ENCODE data around the gene MRTFA.
A peak's percentile ranks its signal among the peaks of the same experiment; 100 is the strongest.

Gene MRTFA

GRCh38 chr22:40374567-40374966 lies 262.0 kb downstream of the MRTFA start:
- no peak overlapping the region for H3K9ac ChIP-seq (ENCODE audit: low read length)
- H2AFZ ChIP-seq (ENCODE audit: low read depth, low read length, severe bottlenecking): no peak overlapping the region
- peak overlapping the region; percentile 44 for H3K27ac ChIP-seq (ENCODE audit: low read depth, low read length)
- H3K4me2 ChIP-seq (ENCODE audit: low read depth, low read length, poor library complexity, severe bottlenecking): peak overlapping the region; percentile 59
- no peaks in the 10 kb centered on the region for H3K9me2 ChIP-seq (replicated peaks; ENCODE audit: insufficient read depth, low read length)
- no peak for TF ChIP-seq EZH2phosphoT487 (conservative IDR thresholded peaks at IDR 0.05; ENCODE audit: low read length)
- TF ChIP-seq, protein P1, sequence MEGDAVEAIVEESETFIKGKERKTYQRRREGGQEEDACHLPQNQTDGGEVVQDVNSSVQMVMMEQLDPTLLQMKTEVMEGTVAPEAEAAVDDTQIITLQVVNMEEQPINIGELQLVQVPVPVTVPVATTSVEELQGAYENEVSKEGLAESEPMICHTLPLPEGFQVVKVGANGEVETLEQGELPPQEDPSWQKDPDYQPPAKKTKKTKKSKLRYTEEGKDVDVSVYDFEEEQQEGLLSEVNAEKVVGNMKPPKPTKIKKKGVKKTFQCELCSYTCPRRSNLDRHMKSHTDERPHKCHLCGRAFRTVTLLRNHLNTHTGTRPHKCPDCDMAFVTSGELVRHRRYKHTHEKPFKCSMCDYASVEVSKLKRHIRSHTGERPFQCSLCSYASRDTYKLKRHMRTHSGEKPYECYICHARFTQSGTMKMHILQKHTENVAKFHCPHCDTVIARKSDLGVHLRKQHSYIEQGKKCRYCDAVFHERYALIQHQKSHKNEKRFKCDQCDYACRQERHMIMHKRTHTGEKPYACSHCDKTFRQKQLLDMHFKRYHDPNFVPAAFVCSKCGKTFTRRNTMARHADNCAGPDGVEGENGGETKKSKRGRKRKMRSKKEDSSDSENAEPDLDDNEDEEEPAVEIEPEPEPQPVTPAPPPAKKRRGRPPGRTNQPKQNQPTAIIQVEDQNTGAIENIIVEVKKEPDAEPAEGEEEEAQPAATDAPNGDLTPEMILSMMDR (IDR thresholded peaks at IDR 0.05; ENCODE audit: insufficient read depth, low read length, poor library complexity, severe bottlenecking): no peak
- no peaks in the 10 kb centered on the region for H3K27me3 ChIP-seq (ENCODE audit: low read length)
- H3K9me3 ChIP-seq (ENCODE audit: insufficient read depth, low read length): no peaks in the 10 kb centered on the region
- H3F3A ChIP-seq (ENCODE audit: insufficient read depth): peaks cover 34% of the 10 kb centered on the region
- peaks cover 4% of the 10 kb centered on the region; the same call in 1 of the 2 replicates for H3K36me3 ChIP-seq (ENCODE audit: low read length)
- H4K20me1 ChIP-seq (ENCODE audit: low read depth, low read length): no peaks in the 10 kb centered on the region
- H3K79me2 ChIP-seq (ENCODE audit: insufficient read depth, low read length): peaks cover 83% of the 10 kb centered on the region
- H3K4me3 ChIP-seq (ENCODE audit: insufficient read depth, low read length, poor library complexity, severe bottlenecking): no peak overlapping the region

DNA sequence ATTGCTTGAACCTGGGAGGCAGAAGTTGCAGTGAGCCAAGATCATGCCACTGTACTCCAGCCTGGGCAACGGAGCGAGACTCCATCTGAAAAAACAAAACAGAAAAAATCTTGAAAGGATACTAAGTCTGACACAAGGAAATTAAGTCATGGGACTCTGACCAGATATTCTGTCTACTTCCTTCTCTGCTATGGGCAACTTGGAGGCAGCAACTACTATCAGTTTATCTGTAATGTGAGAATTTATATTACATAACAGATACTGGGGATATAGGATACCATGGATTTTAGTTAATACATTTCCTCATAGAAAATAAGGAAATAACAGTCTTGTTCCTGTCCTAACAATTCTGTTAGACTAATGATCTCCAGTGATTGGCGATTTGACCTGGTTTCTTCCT lies 267.7 kb downstream of the MRTFA start:
- H4K20me1 ChIP-seq (ENCODE audit: low read depth, low read length): no peaks in the 10 kb centered on the region
- H3K9ac ChIP-seq (ENCODE audit: low read length): no peak overlapping the region
- peaks cover 29% of the 10 kb centered on the region for H3K79me2 ChIP-seq (ENCODE audit: insufficient read depth, low read length)
- peaks cover 21% of the 10 kb centered on the region for H3K36me3 ChIP-seq (ENCODE audit: low read length)
- no peaks in the 10 kb centered on the region for H3K9me2 ChIP-seq (replicated peaks; ENCODE audit: insufficient read depth, low read length)
- no peak overlapping the region for H3K27ac ChIP-seq (ENCODE audit: low read depth, low read length)
- H3F3A ChIP-seq (ENCODE audit: insufficient read depth): peaks cover 64% of the 10 kb centered on the region
- no peak overlapping the region for H3K4me2 ChIP-seq (ENCODE audit: low read depth, low read length, poor library complexity, severe bottlenecking)
- no peak overlapping the region for H2AFZ ChIP-seq (ENCODE audit: low read depth, low read length, severe bottlenecking)
- no peak overlapping the region for H3K4me3 ChIP-seq (ENCODE audit: insufficient read depth, low read length, poor library complexity, severe bottlenecking)
- H3K9me3 ChIP-seq (ENCODE audit: insufficient read depth, low read length): no peaks in the 10 kb centered on the region
- no peaks in the 10 kb centered on the region for H3K27me3 ChIP-seq (ENCODE audit: low read length)
- TF ChIP-seq, protein P1 (IDR thresholded peaks at IDR 0.05; ENCODE audit: insufficient read depth, low read length, poor library complexity, severe bottlenecking): no peak
- no peak for TF ChIP-seq EZH2phosphoT487 (conservative IDR thresholded peaks at IDR 0.05; ENCODE audit: low read length)

GRCh38 chr22:40368016-40368415 lies 268.5 kb downstream of the MRTFA start:
- Histone ChIP-seq H3K4me3 (ENCODE audit: insufficient read depth, low read length, poor library complexity, severe bottlenecking) (no peak overlapping the region), H3F3A (ENCODE audit: insufficient read depth) (peaks cover 61% of the 10 kb centered on the region), H4K20me1 (ENCODE audit: low read depth, low read length) (no peaks in the 10 kb centered on the region), H2AFZ (ENCODE audit: low read depth, low read length, severe bottlenecking) (no peak overlapping the region), H3K36me3 (ENCODE audit: low read length) (peaks cover 20% of the 10 kb centered on the region), H3K27me3 (ENCODE audit: low read length) (no peaks in the 10 kb centered on the region), H3K4me2 (ENCODE audit: low read depth, low read length, poor library complexity, severe bottlenecking) (no peak overlapping the region), H3K9me2 (replicated peaks; ENCODE audit: insufficient read depth, low read length) (no peaks in the 10 kb centered on the region), H3K9me3 (ENCODE audit: insufficient read depth, low read length) (no peaks in the 10 kb centered on the region), H3K79me2 (ENCODE audit: insufficient read depth, low read length) (peaks cover 23% of the 10 kb centered on the region), H3K9ac (ENCODE audit: low read length) (no peak overlapping the region), H3K27ac (ENCODE audit: low read depth, low read length) (no peak overlapping the region)
- TF ChIP-seq, protein P1 (IDR thresholded peaks at IDR 0.05; ENCODE audit: insufficient read depth, low read length, poor library complexity, severe bottlenecking): no peak
- TF ChIP-seq EZH2phosphoT487 (conservative IDR thresholded peaks at IDR 0.05; ENCODE audit: low read length): no peak

Data from SU-DHL-6 (cell line).